NCI-H146 treated with DMSO at 0.1 percent for 48 hours (cell line): ENCODE results near the gene ATP9B.
A peak's percentile ranks its signal among the peaks of the same experiment; 100 is the strongest.

Source experiments
- DNase-seq: peaks from one replicate; lab custom pipeline; 2025; ENCODE audit not compliant: unreplicated experiment; lab: John Stamatoyannopoulos, UW

Gene ATP9B

DNA sequence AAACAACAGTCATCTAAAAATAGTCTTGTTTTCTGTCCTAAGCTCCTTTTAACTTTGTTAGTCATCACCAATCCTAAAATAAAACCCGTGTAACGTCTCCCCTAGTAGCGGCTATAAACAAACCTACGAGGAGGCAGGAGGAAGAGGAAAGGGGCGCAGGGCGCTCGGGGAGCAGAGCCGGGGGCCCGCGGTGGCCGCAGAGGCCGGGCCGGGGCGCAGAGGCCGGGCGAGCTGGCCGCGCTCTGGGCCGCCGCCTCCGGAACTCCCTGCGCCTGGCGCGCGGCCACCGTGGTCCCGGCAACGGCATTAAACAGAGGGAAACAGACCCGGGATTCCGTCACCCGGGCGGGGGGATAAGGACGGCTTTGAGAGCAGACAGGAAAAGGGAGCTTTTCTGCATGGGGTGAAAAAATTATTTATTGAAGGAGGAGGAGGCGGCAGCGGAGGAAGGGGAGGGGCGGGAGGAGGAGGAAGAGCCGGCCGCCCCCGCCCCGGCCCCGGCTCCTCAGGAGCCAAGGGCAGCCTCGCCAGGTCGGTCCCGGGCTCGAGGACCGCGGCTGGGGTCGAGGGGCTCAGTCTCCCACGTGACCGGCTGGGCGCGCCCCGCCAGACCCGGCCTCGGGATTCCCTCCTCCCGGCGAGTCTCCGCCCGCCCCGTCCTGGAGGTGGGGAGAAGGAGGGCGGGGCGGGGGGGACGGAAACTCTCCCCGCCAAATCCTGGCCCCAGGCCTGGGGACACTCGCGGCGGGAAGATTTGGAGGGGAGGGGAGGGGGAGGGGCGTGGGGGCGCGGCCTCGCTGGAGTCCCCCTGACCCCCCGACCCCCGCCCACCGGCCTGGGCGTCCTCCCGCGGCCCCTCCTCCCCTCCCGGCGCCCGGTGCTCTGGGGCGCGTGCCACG is 324.7 kb downstream of the ATP9B start:
- DNase-seq: peak; percentile 86

DNA sequence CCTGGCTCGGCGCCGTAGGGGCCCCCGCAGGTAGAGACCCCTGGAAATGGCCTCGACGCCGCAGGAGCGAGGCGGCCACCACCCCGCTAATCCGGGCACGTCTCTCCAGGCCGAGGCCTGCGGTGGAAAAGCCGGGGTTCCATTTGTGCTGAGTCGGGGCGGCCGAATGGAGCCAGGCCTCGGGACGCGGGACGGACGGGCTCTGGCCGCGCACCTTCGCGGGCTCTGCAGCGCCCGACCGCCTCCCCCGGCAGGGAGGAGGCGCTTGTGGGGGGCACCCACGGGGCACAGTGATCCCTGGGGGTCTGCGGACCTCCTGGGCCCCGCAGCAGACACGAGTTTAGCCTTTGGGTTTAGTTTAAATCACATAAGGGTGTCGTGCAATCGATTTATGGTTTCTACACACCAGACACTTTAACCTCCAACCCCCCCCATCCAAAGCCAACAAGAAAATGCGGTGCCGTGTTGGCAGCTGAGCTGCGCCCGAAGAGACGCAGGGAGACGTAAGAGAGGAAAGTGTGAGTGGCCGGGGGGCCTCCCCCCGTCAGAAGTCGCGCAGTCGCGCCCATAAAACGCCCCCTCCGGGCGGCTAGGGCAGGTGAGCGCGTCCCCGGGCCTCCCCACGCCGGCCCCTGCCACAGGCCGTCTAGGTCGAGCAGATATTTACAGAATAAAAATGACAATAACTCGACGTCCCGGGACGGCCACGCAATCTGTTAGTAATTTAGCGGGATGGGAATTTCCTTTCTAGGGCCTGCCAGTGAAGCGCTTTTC is 325.5 kb downstream of the ATP9B start:
- peak; percentile 36 for DNase-seq

DNA sequence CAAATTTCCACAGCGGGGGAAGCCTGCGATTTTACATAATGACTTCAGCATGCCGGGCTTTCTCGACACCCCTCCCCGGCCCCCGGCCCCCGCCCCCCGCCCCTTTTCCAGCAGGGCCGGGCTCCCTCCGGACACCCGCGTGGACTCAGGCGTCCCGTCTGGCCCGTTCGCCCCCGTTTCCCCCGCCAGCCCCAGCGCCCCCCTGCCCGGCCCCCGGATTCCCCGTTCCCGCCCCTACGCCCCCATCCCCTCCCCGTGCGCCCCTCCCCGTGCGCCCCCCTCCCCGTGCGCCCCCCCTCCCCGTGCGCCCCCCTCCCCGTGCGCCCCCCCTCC is 326.1 kb downstream of the ATP9B start:
- DNase-seq: no peak

DNA sequence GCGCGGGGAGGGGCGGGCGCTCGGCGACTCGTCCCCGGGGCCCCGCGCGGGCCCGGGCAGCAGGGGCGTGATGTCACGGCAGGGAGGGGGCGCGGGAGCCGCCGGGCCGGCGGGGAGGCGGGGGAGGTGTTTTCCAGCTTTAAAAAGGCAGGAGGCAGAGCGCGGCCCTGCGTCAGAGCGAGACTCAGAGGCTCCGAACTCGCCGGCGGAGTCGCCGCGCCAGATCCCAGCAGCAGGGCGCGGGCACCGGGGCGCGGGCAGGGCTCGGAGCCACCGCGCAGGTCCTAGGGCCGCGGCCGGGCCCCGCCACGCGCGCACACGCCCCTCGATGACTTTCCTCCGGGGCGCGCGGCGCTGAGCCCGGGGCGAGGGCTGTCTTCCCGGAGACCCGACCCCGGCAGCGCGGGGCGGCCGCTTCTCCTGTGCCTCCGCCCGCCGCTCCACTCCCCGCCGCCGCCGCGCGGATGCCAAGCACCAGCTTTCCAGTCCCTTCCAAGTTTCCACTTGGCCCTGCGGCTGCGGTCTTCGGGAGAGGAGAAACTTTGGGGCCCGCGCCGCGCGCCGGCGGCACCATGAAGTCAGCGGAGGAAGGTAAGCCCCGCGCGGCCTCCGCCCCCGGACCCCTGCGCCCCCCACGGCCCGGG is 326.7 kb downstream of the ATP9B start, which contains the start of gene NFATC1:
Gene NFATC1 (plus strand): TSS at position 170 of the 644 bp plus-strand sequence. CDS start 295 bp downstream, at position 465.
- peak; percentile 53 for DNase-seq

DNA sequence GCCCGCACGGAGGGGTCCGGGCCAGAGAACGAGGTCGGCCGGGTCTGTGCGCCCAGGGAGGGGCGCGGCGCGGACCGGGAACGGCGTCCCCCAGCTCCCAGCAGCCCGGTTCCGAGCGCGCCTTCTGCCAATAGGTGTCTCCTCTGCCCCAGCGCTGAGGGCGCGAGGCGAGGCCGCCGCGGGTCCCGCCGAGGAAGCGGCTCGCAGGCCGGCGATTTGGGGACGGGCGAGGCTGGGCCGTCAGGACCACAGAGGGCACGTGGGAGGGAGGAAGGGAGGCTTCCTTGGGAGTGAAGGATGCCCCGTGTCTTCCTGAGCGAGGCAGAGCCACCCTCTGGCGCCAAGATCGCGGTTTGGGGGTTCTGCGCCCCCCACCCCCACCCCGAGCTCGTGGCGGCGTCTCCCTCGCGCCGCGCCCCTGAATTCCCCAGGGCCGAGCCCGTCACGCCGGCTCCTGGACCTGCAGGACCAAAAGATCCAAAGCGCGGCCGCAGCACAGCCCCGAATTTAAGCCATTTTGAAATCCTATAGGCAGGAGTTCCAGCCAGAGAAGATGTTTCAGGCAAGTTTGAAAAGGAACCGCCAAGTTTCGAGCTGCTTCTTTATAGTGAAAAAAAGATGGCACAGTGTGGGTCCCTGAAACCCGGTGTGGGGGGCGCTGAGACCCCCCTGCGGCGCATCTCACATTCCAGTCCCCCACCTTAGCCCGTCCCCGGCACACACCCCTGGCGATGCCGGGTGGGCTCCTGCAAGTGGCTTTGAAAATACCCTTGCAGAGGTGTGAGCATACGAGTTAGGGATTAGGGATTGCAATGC is 327.4 kb downstream of the ATP9B start:
- no peak for DNase-seq

DNA sequence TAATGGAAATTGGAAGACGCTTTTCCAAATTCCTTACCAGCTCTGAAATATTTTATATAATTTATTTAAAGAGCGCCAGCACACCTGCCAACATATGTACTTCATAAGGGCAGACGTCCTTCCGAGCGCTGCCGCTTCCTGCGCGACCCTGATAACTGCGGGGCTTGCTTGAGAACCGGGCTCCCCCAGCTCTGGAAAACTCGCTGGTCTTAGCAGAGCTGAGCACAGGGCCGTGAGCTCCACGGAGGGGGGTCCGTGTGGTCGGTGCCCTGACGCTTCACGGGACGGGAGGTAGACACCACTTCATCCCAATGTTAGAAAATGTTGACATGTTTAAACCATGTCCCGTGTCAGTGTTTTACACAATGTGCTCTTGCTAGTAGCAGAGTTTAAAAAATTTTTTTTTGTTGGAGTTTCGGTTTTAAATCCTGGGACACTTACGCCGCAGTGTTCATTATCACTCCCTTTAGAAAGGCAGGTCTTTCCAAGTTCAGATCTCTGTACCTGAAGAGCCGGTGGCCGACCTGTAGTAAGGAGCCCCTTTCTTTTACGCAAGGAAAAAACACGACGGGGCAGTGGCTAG is 328.1 kb downstream of the ATP9B start:
- no peak for DNase-seq

DNA sequence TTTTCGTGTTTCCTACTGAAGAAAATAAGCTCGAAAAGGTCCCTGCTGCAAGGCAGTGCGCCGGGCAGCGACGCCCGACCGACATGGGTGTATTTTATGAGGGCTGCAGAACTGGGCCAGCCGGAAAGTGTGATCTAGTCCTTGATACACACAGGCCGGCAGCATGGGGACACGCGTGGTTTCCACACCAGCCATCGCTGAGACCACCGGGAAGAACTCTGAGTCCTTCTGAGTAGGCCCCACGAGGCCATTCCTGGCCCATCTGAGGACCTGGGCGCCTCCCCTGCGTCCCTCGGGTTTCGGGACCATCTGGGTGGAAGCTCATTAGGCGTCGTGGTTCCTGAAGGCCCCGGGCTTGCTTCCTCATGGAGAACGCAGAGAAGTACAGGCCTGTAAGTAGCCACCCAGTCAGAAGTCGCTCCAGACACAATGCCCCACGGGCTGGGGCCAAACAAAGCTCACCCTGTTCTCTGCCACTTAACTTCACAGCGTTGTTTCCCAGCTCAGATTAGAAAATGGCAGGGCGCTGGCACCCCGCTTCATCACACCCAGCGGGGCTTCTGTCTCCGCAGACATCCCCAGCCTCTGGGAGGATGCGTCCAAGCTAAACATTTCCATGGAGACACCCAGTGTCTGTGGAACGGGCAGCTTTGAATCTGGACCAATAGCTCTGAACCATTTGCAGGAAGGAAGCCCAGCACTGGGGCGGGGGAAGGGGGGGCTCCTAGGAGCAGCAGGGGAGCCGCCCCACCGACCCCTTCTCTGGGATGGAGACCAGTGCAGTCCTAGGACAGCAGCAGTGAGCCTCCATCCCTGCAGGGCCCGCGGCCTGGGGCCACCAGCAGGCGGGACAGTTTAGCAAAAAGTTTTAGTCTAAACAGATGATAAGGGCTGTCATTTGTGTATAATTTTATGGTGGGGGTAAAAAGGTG is 328.9 kb downstream of the ATP9B start:
- DNase-seq: no peak

DNA sequence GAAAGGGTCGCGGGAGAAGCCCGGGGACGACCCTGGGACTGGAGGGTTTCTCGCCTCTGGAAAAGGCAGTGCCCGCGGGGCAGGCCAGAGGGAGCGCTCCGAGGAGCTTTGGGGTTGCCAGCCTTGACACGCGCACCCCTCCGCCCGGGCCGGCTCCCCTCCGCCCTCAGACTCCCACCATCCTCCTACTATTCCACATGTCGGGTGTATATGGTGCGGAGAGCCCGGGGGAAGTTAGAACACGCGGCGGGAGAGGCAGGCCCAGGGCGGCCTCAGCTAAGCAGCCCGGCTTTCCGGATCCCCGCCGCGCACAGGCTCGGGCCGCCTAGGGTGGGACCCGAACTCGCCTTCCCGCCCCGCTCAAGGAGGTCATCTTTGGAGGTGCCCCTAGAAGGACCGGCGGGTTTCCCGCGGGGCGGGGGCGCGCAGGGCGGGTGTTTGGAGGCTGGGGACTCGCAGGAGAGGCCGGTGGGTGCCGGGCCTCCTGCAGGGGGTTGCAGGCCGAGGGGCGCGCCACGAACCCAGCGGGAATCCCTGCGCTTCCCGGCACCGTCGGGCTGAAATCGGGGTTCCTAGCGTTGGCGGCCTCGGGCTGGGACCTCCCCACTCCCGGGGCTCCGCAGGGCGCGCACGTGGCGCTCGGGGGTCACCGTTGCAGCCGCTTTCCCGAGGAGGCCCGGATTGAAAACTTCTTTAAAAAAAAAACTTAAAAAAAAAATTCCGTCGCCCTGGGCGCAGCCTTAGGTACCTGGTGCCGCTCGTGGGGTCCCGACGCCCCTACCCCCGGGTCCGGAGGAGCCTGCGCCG is 330.3 kb downstream of the ATP9B start:
- no peak for DNase-seq

DNA sequence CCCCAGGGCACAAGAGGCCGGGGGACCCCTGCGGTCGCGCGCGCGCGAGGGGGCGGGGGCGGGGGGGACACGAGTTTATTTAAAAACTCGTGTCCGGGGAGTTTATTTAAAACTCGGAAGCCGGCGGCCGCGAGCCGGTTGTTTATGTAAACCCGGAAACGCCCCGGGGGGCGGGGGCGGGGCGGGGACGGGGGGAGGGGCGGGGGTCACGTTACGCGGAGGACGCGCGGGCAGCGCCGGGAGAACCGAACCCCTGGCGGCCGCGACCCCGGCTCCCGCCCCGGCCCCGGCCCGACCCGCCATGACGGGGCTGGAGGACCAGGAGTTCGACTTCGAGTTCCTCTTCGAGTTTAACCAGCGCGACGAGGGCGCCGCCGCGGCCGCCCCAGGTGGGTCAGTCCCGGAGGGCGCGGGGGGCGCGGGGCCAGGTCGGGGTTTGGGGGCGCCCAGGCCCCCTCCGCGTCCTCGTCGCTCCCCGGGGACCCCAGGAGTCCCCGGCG is 330.9 kb downstream of the ATP9B start:
- DNase-seq: no peak

DNA sequence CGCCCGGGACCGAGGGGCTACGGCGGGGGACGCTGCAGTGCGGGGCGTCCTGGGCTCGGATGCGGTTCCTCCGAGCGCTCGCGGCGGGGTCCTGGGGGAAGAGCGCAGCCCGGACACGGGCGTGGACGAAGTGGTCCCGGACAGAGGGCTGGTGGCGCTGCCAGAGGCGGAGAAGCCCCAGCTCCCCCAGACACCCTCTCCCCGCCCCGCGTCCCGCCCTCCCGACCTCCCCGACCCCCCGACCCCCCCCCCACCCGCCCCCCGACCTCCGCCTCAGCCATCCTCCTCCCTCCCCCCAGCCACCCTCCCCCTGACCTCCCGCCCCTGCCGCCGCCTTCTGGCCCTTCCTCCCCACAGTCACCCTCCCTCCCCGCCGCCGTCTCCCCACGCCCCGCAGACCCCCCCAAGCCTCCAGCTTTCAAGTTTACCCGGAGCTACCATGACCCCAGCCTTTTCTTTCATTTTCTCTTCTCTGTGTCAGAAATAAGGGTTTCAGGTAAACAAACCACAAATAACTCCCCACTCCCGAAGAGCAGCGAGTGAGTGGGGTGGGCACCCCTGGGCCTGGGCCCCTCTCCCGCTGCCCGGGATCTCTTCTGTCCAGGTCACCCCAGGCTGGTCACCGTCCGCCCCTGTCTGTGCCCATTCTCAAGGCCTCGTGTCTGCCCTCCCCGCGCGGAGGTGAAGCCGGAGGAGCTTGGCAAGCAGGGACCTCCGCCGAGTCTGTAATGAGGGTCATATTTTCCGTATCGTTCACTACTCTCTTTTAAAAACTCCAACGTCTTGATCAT is 331.6 kb downstream of the ATP9B start:
- DNase-seq: no peak

DNA sequence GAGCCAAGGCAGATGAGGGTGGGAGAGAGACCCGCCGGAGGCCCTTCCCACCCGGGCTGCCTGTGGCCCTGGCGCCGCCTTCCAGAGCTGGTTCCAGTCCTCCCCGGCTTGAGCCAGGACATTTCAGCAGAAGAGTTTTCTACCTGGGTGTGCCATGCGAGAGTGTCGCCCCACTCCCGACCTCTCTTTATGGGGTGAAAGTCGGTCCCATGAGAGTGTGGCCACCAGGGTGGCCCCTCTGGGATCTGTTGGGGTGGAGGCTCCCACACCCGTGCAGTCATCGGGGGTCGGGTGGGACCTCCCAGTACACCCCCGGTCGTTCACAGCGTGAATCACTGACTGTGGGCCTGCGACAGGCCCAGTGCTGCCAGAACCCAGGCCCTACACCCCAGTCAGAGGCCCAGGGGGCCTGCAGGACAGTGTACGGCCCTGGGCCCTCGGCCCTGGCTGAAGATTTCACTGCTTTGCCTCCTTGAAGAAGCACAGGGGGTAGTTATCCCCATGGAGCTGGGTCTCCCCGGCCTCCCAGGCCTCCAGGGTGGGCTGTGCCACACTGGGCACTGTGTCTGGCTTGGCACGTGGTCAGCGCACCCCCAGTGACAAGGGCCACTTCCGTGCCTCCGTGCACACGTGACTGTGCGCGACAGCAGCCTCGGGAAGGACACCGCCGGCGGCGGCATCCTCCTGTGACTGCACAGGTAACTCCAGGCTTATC is 332.5 kb downstream of the ATP9B start:
- DNase-seq: no peak

DNA sequence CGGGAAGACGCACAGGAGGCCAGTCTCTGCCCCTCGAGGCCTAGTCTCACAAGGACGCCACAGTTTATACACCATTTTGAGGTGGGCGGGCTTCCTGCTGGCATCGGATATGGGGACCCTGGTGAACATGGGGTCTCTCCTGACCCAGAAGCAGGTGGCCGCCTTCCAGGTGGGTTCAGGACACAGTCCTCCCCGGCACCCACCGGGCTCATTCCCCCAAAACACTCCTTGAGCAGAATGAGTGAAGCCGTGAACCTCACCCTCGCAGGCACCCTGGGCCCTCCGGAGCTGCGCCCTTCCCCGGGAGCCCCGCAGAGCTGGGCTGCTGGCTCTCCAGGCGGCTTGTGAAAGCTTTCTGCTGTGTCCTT is 333.0 kb downstream of the ATP9B start:
- no peak for DNase-seq

DNA sequence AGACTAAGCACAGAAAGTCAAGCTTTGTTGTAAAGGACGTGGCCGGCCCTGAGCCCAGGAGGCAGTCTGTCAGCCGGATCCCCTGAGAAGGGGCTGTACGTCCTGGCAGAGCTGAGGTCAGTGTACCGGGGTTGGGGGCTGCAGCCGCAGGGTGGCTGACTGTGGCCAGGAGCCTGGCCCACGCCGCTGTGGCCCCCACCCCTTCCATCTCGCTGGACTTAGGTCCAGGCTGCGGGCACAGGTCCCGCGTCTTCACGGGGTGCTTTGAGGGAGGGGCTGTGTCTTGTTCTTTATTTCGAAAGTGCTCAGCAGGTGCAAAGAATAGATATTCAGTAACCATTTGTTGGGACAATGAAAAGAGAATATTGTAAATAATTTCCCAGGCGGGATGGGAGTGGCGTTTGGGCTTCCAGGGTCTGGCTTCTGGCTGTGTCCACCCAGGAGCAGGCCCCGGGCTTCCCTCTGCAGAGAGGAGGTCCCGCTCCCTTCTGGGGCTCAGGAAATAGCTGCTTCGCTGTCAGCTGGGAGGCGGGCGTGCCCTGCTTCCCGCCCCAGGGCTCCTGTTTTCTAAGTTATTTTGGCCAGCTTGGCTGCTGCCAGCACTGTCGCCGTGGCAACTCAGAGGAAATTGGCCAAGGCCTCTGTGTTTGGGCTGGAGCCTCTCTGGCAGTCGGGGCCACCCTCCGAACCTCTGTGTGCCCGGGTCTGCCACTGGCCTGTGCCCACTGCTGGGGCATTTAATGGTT is 334.0 kb downstream of the ATP9B start:
- DNase-seq: no peak

DNA sequence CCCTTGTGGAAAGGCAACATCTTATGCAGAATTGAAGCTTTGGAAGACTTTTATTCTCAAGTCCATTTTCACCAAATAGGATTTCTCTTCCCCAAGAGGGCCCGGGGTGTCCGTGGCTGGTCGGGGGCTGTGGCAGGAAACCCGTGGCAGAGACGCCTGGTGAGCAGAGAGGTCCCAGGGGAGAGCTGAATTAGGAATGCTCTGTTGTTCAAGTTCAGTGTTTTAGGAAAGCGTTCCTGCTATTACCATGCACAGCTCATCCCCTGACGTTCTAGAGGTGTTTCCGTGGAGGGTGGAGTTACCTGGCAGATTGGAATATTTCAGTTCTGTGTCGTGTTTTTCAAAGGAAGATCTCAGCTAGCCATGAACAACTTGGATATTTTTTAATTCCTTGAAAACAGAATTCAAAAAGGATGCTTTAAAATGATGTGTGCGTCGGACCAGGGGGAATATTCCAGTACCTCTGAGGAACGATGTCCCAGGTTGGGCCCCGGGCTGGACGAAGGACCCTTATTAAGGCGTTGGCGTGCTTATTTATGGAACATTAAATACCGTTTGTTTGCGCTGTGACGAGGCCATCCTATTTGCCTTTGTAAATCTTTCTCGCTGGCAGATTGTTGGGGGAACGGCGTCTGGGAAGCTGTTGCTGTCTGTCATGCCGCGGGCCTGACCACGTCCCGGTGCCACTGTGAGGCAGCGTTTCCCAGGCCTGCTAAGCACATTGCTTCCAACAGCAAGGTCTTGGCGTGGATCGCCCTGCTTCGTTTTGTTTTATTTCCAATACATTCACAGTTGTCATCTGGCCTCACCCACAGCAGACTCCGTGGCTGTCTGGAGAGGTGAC is 334.8 kb downstream of the ATP9B start:
- peak; percentile 30 for DNase-seq

DNA sequence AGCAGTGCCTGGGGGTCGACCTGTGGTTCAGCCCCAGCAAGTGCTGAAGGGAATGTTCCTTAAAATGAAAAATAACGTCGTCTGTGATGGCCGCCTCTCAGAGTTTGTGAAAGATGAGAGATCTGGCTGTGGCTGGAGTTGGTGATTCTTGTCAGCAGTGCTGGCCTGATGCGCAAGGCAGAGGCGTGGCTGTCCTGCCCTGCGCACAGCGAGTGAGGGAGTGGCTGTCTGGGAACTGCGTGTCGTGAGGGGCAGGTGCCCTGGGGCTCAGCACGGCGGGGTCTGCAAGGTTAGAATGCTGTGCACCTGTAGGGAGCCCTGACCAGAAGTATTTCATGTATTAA is 335.3 kb downstream of the ATP9B start:
- peak; percentile 20 for DNase-seq
